Measurements from ENCODE around the gene INTS11. TPM values are rescaled to one million over a fixed set of nuclear protein-coding genes. Genes with fewer than 3 reads are reported as not detected.

Gene INTS11
- polyA plus RNA-seq, 1 experiment, result 52.8 TPM

DNA sequence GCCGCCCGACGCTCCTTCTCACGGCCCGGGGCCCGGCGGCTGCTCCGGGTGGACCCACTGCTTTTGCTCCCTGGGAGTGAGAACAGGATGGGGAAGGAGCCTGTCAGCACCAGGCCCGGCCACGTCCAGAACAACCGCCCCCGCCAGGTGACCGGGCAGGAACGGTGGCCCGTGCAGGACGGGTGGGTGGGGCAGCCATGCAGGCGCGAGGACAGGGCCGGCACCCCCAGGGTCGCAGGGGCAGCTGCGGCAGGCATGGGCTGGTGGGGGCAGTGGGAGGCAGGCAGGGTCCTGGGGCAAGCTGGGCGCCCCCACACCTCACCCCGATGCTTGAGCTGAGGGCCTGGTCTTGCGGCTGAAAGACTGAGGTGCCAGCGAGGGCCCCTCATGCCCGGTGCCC is 12.0 kb upstream of the INTS11 start:
- H3K27ac ChIP-seq (ENCODE audit: low read depth, low read length), result no peak overlapping the region
- no peak overlapping the region for H3K4me3 ChIP-seq (ENCODE audit: low read depth, low read length)
- DNase-seq (ENCODE audit: low read depth, low spot score), result no peak
- H3K27me3 ChIP-seq (ENCODE audit: control insufficient read depth, insufficient read depth, low read length), result no peaks in the 10 kb centered on the region
- ChIA-PET CTCF (interaction anchor here (1.6 kb wide), 1 partner anchor 8 kb away, joined by 5 read pairs; no protein-coding TSS in a partner anchor), POLR2A (no interaction called here)
- TF ChIP-seq, protein P1, sequence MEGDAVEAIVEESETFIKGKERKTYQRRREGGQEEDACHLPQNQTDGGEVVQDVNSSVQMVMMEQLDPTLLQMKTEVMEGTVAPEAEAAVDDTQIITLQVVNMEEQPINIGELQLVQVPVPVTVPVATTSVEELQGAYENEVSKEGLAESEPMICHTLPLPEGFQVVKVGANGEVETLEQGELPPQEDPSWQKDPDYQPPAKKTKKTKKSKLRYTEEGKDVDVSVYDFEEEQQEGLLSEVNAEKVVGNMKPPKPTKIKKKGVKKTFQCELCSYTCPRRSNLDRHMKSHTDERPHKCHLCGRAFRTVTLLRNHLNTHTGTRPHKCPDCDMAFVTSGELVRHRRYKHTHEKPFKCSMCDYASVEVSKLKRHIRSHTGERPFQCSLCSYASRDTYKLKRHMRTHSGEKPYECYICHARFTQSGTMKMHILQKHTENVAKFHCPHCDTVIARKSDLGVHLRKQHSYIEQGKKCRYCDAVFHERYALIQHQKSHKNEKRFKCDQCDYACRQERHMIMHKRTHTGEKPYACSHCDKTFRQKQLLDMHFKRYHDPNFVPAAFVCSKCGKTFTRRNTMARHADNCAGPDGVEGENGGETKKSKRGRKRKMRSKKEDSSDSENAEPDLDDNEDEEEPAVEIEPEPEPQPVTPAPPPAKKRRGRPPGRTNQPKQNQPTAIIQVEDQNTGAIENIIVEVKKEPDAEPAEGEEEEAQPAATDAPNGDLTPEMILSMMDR (IDR thresholded peaks at IDR 0.05; ENCODE audit: low read depth, low read length), result no peak
- peaks cover 3% of the 10 kb centered on the region; the same call in 1 of the 2 replicates for H3K9me3 ChIP-seq (ENCODE audit: control insufficient read depth, insufficient read depth, low read length)

DNA sequence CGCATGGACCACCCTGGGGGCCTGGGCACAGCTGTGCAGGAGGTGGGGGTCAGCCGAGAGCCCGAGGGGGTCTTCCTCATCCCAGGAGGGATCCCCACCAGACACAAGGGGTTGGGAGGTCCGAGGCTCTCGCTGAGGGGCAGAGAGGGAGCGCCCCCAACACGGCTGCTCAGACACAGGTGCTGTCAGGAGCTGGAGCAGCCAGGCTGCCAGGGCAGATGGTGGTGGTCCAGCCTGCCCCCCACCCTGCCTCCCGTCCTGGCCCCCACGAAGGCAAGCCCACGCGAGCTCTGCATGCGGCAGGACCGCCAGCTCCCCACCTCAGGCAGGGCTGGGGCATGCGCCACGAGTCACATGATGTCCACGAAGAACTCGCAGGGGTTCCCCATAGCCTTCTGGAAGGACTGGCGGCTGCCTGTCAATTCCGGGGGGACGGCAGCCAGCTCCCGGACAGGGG is 11.4 kb upstream of the INTS11 start:
- ChIA-PET POLR2A (interaction anchor here (0.5 kb wide), 1 partner anchor 167 kb away, joined by 3 read pairs; no protein-coding TSS in a partner anchor), CTCF (interaction anchor here (1.5 to 1.6 kb wide), 2 partner anchors 9 to 36 kb away, joined by 4 to 5 read pairs; no protein-coding TSS in a partner anchor)
- DNase-seq (ENCODE audit: low read depth, low spot score), result no peak

DNA sequence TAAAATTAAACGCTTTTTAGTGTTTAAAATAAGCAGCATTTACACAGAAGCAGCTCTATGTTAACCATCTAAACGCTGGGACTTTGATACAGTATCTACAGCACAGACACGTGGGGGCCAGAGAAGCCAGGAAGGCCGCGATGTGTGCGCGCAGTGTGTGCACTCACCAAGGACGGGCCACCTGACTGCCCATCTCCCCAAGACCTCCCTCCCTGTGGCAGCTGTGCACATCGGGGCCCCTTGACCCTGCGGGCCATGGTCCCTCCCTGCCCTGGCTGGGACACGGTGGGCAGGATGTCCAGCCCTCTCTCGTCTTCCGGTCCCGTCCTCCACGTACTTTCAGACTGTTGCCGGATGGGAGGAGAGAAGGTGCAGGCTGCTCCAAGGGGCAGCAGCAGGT is 10.8 kb upstream of the INTS11 start:
- TF ChIP-seq, protein P1 (IDR thresholded peaks at IDR 0.05; ENCODE audit: low read depth, low read length), result no peak
- H3K9me3 ChIP-seq (ENCODE audit: control insufficient read depth, insufficient read depth, low read length), result peaks cover 12% of the 10 kb centered on the region; the same call in 1 of the 2 replicates
- ChIA-PET POLR2A (interaction anchor here (0.5 kb wide), 1 partner anchor 168 kb away, joined by 3 read pairs; no protein-coding TSS in a partner anchor), CTCF (interaction anchor here (0.9 to 1.6 kb wide), 3 partner anchors 9 to 36 kb away, joined by 3 to 5 read pairs (median 4); no protein-coding TSS in a partner anchor)
- H3K27me3 ChIP-seq (ENCODE audit: control insufficient read depth, insufficient read depth, low read length), result no peaks in the 10 kb centered on the region
- H3K27ac ChIP-seq (ENCODE audit: low read depth, low read length), result no peak overlapping the region
- no peak overlapping the region for H3K4me3 ChIP-seq (ENCODE audit: low read depth, low read length)
- no peak for DNase-seq (ENCODE audit: low read depth, low spot score)

More for the DNA sequence above, 11.4 kb upstream of the INTS11 start:
- Histone ChIP-seq H3K27me3 (ENCODE audit: control insufficient read depth, insufficient read depth, low read length) (no peaks in the 10 kb centered on the region), H3K9me3 (ENCODE audit: control insufficient read depth, insufficient read depth, low read length) (peaks cover 6% of the 10 kb centered on the region; the same call in 1 of the 2 replicates), H3K27ac (ENCODE audit: low read depth, low read length) (no peak overlapping the region), H3K4me3 (ENCODE audit: low read depth, low read length) (no peak overlapping the region)
- TF ChIP-seq, protein P1 (IDR thresholded peaks at IDR 0.05; ENCODE audit: low read depth, low read length), result no peak

DNA sequence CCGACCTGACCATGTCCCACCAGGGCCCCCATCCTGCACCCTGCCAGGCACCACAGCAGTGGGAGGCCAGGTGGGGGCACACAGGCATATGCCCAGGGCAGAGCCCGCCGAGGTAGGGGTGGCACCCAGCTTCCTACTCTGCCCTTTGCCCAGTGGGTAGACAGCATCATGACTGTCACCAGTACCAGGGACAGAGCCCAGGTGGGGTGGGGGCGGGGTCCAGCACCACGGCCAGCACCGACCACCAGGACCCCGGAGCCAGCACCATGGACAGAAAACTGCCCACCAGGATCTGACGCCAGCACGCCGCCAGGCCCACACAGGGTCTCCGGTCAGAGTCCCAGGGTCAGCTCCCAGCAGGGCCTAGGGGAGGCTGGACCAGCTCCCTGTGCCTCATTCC is 10.4 kb upstream of the INTS11 start:
- Histone ChIP-seq H3K27ac (ENCODE audit: low read depth, low read length) (no peak overlapping the region), H3K4me3 (ENCODE audit: low read depth, low read length) (no peak overlapping the region), H3K27me3 (ENCODE audit: control insufficient read depth, insufficient read depth, low read length) (no peaks in the 10 kb centered on the region), H3K9me3 (ENCODE audit: control insufficient read depth, insufficient read depth, low read length) (peaks cover 16% of the 10 kb centered on the region; the same call in 1 of the 2 replicates)
- DNase-seq (ENCODE audit: low read depth, low spot score), result no peak
- ChIA-PET CTCF (interaction anchor here (0.9 to 1.5 kb wide), 2 partner anchors 14 to 37 kb away, joined by 3 to 4 read pairs; no protein-coding TSS in a partner anchor), POLR2A (interaction anchor here (0.6 kb wide), 1 partner anchor 49 kb away, joined by 3 read pairs; no protein-coding TSS in a partner anchor)
- TF ChIP-seq, protein P1 (IDR thresholded peaks at IDR 0.05; ENCODE audit: low read depth, low read length), result no peak

DNA sequence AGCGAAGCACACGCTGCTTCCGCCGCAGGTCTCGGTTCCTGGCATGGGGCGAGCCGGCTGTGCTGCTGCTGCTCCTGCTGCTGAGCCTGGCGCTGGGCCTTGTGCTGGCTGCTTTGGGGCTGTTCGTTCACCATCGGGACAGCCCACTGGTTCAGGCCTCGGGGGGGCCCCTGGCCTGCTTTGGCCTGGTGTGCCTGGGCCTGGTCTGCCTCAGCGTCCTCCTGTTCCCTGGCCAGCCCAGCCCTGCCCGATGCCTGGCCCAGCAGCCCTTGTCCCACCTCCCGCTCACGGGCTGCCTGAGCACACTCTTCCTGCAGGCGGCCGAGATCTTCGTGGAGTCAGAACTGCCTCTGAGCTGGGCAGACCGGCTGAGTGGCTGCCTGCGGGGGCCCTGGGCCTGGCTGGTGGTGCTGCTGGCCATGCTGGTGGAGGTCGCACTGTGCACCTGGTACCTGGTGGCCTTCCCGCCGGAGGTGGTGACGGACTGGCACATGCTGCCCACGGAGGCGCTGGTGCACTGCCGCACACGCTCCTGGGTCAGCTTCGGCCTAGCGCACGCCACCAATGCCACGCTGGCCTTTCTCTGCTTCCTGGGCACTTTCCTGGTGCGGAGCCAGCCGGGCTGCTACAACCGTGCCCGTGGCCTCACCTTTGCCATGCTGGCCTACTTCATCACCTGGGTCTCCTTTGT is 9.2 kb upstream of the INTS11 start:
- ChIA-PET POLR2A (no interaction called here), CTCF (no interaction called here)
- DNase-seq (ENCODE audit: low read depth, low spot score), result no peak
- H3K27ac ChIP-seq (ENCODE audit: low read depth, low read length), result no peak overlapping the region
- peaks cover 21% of the 10 kb centered on the region; the same call in 1 of the 2 replicates for H3K9me3 ChIP-seq (ENCODE audit: control insufficient read depth, insufficient read depth, low read length)
- TF ChIP-seq, protein P1 (IDR thresholded peaks at IDR 0.05; ENCODE audit: low read depth, low read length), result no peak
- no peaks in the 10 kb centered on the region for H3K27me3 ChIP-seq (ENCODE audit: control insufficient read depth, insufficient read depth, low read length)
- no peak overlapping the region for H3K4me3 ChIP-seq (ENCODE audit: low read depth, low read length)
